Stomach (tissue), 9 donors: Measurements from ENCODE around the gene DYSF. TPM values are rescaled to one million over a fixed set of nuclear protein-coding genes. Genes with fewer than 3 reads are reported as not detected.
A peak's percentile ranks its signal among the peaks of the same experiment; 100 is the strongest.

Source experiments
- DNase-seq, 2 donors: peaks; one replicate each; pipeline versions ENCODE4 v3.0.0 to v3.0.0-alpha.2; 2013 to 2019
- H3K27ac ChIP-seq, 5 donors: fragments of 200-600 bp in 4 of 5; sonication (generic) in 4 of 5; one replicate each; pipeline ENCODE4 v1.5.1; 2013 to 2019; ENCODE audit warnings: mild to moderate bottlenecking in 1 of 5, moderate library complexity in 1 of 5
- H3K27me3 ChIP-seq, 3 donors: fragments of 200-600 bp; sonication (generic); one replicate each; pipeline ENCODE4 v1.5.1; 2017 to 2019; ENCODE audit warnings: mixed run types in 1 of 3
- H3K36me3 ChIP-seq, 4 donors: fragments of 200-600 bp; sonication (generic); 1 replicate in 3 of 4; 2 replicates in 1 of 4; pipeline ENCODE4 v1.5.1; 2016 to 2019
- H3K4me1 ChIP-seq, 4 donors: fragments of 200-600 bp; sonication (generic); one replicate each; pipeline ENCODE4 v1.5.1; 2016 to 2019
- H3K4me3 ChIP-seq, 4 donors: fragments of 200-600 bp; sonication (generic) in 3 of 4; one replicate each; pipeline ENCODE4 v1.5.1; 2016 to 2019; ENCODE audit warnings: mild to moderate bottlenecking in 1 of 4
- H3K9me3 ChIP-seq, 4 donors: fragments of 200-600 bp; sonication (generic); one replicate each; pipeline ENCODE4 v1.5.1; 2016 to 2019
- CTCF ChIP-seq, 7 experiments: fragments of 450-650 bp in 4 of 7; fragments of 200-600 bp in 3 of 7; sonication (generic) in 3 of 7; IDR thresholded peaks; one replicate each; pipeline ENCODE4 v1.5.1; 2016 to 2019; ENCODE audit warnings: antibody characterized with exemption in 7 of 7, control low read depth in 2 of 7, mild to moderate bottlenecking in 1 of 7
- EP300 ChIP-seq: sonication (generic); formaldehyde crosslinking; IDR thresholded peaks from one replicate; pipeline ENCODE4 v1.6.1; 2017; ENCODE audit warnings: antibody characterized with exemption
- POLR2A ChIP-seq, 4 donors: fragments of 450-650 bp; IDR thresholded peaks; one replicate each; pipeline ENCODE4 v1.6.1; 2016; ENCODE audit warnings: antibody characterized with exemption in 4 of 4, control low read depth in 2 of 4, mild to moderate bottlenecking in 1 of 4, moderate library complexity in 1 of 4
- POLR2AphosphoS5 ChIP-seq, 3 donors: sonication (generic); formaldehyde crosslinking; IDR thresholded peaks; one replicate each; pipeline ENCODE4 v1.6.1; 2016; ENCODE audit warnings: antibody characterized with exemption in 3 of 3
- whole genome bisulfite sequencing, 5 donors: extraction: QIAGEN DNeasy Blood & Tissue Kit in 3 of 5; methylation state at CpG; one replicate each; pipeline versions ENCODE4 v1.1.5 to v1.1.7; 2013 to 2018; 5-methylcytosine and 5-hydroxymethylcytosine counted together
- intact Hi-C: fragments of 100-400 bp; cut with DNase I; formaldehyde crosslinking; loops from one replicate; pipeline ENCODE4 v1.15.1; 2023; ENCODE audit warnings: low total_unique reads
- polyA plus RNA-seq, 3 donors: library from polyadenylated mRNA; stranded (reverse); fragments of 200-250 nt; gene quantifications; one replicate each; pipeline ENCODE4 v1.2.3, GENCODE V29; 2013
- total RNA-seq, 5 donors: library from RNA; depleted of rRNA; stranded (reverse); fragments of >200 nt; gene quantifications; one replicate each; pipeline versions ENCODE4 v1.1.0 to v1.2.3, GENCODE V29; 2014 to 2016
- donor health status: healthy with polysubstance abuse.
- donor health status: Bipolar disorder and iron deficiency.
- donor health status: healthy.

Gene DYSF
- total and polyA plus RNA-seq, 8 donors, result 2.1 to 13.4 (median 6.1) TPM

- no peaks in the 10 kb centered on the region for H3K9me3 ChIP-seq
- TF ChIP-seq EP300 (no peak), CTCF (IDR thresholded peaks at IDR 0.05) (no peak)
- peaks cover 0 to 17% (median 8%) of the 10 kb centered on the region in 4 donors for H3K4me1 ChIP-seq
- no peak overlapping the region for H3K4me3 ChIP-seq
- H3K27ac ChIP-seq, result no peak overlapping the region
- peaks cover 0 to 19% (median 0%) of the 10 kb centered on the region in 3 donors for H3K27me3 ChIP-seq
- no peaks in the 10 kb centered on the region for H3K36me3 ChIP-seq
- DNase-seq, result no peak
- WGBS, 5 donors, result 82 to 91% (median 88%) methylated on average over 13 to 14 of the region's 14 CpGs
- intact Hi-C loops, result no loop called here
Measured at GRCh38 chr2:71697106-71698004, 244.0 kb downstream of the DYSF start.

- H3K27me3 ChIP-seq, result peaks cover 0 to 19% (median 0%) of the 10 kb centered on the region in 3 donors
- H3K4me3 ChIP-seq, result no peak overlapping the region
- no peaks in the 10 kb centered on the region for H3K36me3 ChIP-seq
- peak overlapping the region in 1 of 5 donors; percentile 79 for H3K27ac ChIP-seq
- intact Hi-C loops, result no loop called here
- TF ChIP-seq POLR2A (IDR thresholded peaks at IDR 0.05), result no peak
- TF ChIP-seq EP300, result no peak
- TF ChIP-seq POLR2AphosphoS5 (IDR thresholded peaks at IDR 0.05), result no peak
- TF ChIP-seq CTCF (IDR thresholded peaks at IDR 0.05), result no peak
- WGBS, 5 donors, result 84 to 95% (median 90%) methylated on average over 4 to 6 of the region's 6 CpGs
- peaks cover 0 to 17% (median 8%) of the 10 kb centered on the region in 4 donors for H3K4me1 ChIP-seq
- DNase-seq, result no peak
- H3K9me3 ChIP-seq, result no peaks in the 10 kb centered on the region
Measured at GRCh38 chr2:71699428-71699827, 246.1 kb downstream of the DYSF start.

- TF ChIP-seq POLR2AphosphoS5 (IDR thresholded peaks at IDR 0.05) (no peak), EP300 (no peak), POLR2A (IDR thresholded peaks at IDR 0.05) (no peak)
- 53 to 66% (median 62%) methylated on average over 8 to 11 of the region's 11 CpGs for WGBS, 5 donors
- no peak overlapping the region for H3K4me3 ChIP-seq
- H3K9me3 ChIP-seq, result no peaks in the 10 kb centered on the region
- no peak for DNase-seq
- H3K27me3 ChIP-seq, result peaks cover 0 to 17% (median 0%) of the 10 kb centered on the region in 3 donors
- H3K36me3 ChIP-seq, result no peaks in the 10 kb centered on the region
- peak overlapping the region in 1 of 5 donors; percentile 79 for H3K27ac ChIP-seq
- peaks cover 0 to 17% (median 8%) of the 10 kb centered on the region in 4 donors for H3K4me1 ChIP-seq
- intact Hi-C loops, result no loop called here
Measured at GRCh38 chr2:71700041-71700657, 246.8 kb downstream of the DYSF start.

GRCh38 chr2:71700658-71701397 lies 247.5 kb downstream of the DYSF start:
- Histone ChIP-seq H3K9me3 (no peaks in the 10 kb centered on the region), H3K4me1 (peaks cover 0 to 17% (median 8%) of the 10 kb centered on the region in 4 donors), H3K27me3 (peaks cover 0 to 10% (median 0%) of the 10 kb centered on the region in 3 donors), H3K36me3 (no peaks in the 10 kb centered on the region), H3K4me3 (no peak overlapping the region), H3K27ac (peak overlapping the region in 1 of 5 donors; percentile 79)
- no peak for TF ChIP-seq POLR2AphosphoS5 (IDR thresholded peaks at IDR 0.05)
- no peak for TF ChIP-seq POLR2A (IDR thresholded peaks at IDR 0.05)
- no peak for TF ChIP-seq EP300
- TF ChIP-seq CTCF (IDR thresholded peaks at IDR 0.05), result no peak
- 52 to 69% (median 63%) methylated on average over 9 to 21 of the region's 21 CpGs for WGBS, 5 donors
- DNase-seq, result peak in 1 of 2 donors; percentile 69
- intact Hi-C loops, result no loop called here
